Caco-2 (cell line): ENCODE data around the gene CTNND2. TPM values are rescaled to one million over a fixed set of nuclear protein-coding genes. Genes with fewer than 3 reads are reported as not detected.

Experiments
- BruUV-seq: library from RNA; stranded (reverse); fragments of 400-500 nt; replicated peaks from 2 replicates; lab custom pipeline; 2021; lab: Mats Ljungman, UMichigan
- CTCF ChIA-PET: fragments of 300-600 bp; sonication (Branson Sonifier 250); formaldehyde crosslinking; loops from one replicate; lab custom pipeline; 2022; ENCODE audit warnings: antibody characterized with exemption; lab: Charles Lee
- POLR2A ChIA-PET: fragments of 300-600 bp; sonication (Branson Sonifier 250); formaldehyde crosslinking; loops from one replicate; lab custom pipeline; 2022; ENCODE audit warnings: antibody characterized with exemption; lab: Charles Lee
- DNase-seq, 2 experiments: peaks; one replicate each; pipeline versions ENCODE4 v3.0.0 to v3.0.0-alpha.2; 2020 to 2022
- H3K27me3 ChIP-seq: replicated peaks from 2 replicates; pipeline ENCODE4 v1.6.0; 2011; ENCODE audit warnings: low read length; ENCODE audit not compliant: control insufficient read depth, insufficient read depth
- H3K36me3 ChIP-seq: 2 replicates; pipeline ENCODE4 v1.5.1; 2011; ENCODE audit warnings: low read length; ENCODE audit not compliant: control insufficient read depth, insufficient read depth
- H3K4me1 ChIP-seq: fragments of 250-450 bp; sonication (Bioruptor Pico); 2 replicates; pipeline ENCODE4 v1.5.1; 2020; ENCODE audit warnings: mild to moderate bottlenecking
- H3K4me3 ChIP-seq: 2 replicates; pipeline ENCODE4 v1.5.1; 2011; ENCODE audit warnings: low read depth, mild to moderate bottlenecking, control low read depth, low read length
- H3K9me3 ChIP-seq: fragments of 250-450 bp; sonication (Bioruptor Pico); 2 replicates; pipeline ENCODE4 v1.5.1; 2020; ENCODE audit warnings: mild to moderate bottlenecking, moderate library complexity
- H3K27ac Mint-ChIP-seq: one replicate; pipeline ENCODE4 v1.8.0; 2022; ENCODE audit warnings: mixed read lengths; ENCODE audit not compliant: unreplicated experiment
- H3K27me3 Mint-ChIP-seq: one replicate; pipeline ENCODE4 v1.8.0; 2022; ENCODE audit warnings: mixed read lengths; ENCODE audit not compliant: insufficient read depth, unreplicated experiment
- H3K36me3 Mint-ChIP-seq: one replicate; pipeline ENCODE4 v1.8.0; 2022; ENCODE audit warnings: mild to moderate bottlenecking, mixed read lengths; ENCODE audit not compliant: insufficient read depth, unreplicated experiment
- H3K4me1 Mint-ChIP-seq: one replicate; pipeline ENCODE4 v1.8.0; 2022; ENCODE audit warnings: low read depth, mixed read lengths; ENCODE audit not compliant: unreplicated experiment
- H3K4me3 Mint-ChIP-seq: one replicate; pipeline ENCODE4 v1.8.0; 2022; ENCODE audit warnings: mild to moderate bottlenecking, moderate library complexity, mixed read lengths; ENCODE audit not compliant: unreplicated experiment
- H3K9me3 Mint-ChIP-seq: one replicate; pipeline ENCODE4 v1.8.0; 2022; ENCODE audit warnings: mixed read lengths; ENCODE audit not compliant: unreplicated experiment
- CTCF ChIP-seq, 2 experiments: fragments of 200-600 bp in 1 of 2; IDR thresholded peaks; 1 replicate in 1 of 2; 2 replicates in 1 of 2; pipeline versions ENCODE4 v1.5.1 to v1.8.0; 2011 to 2022; ENCODE audit warnings: antibody characterized with exemption in 1 of 2, control low read depth in 1 of 2, inconsistent platforms in 1 of 2, low read depth in 1 of 2, low read length in 1 of 2, mild to moderate bottlenecking in 1 of 2, moderate library complexity in 1 of 2; ENCODE audit not compliant: insufficient read depth in 1 of 2, severe bottlenecking in 1 of 2, unreplicated experiment in 1 of 2
- intact Hi-C: fragments of 100-400 bp; cut with micrococcal nuclease; formaldehyde crosslinking; loops from one replicate; pipeline ENCODE4 v1.10.0; 2022; ENCODE audit not compliant: unreplicated experiment
- total RNA-seq: library from RNA; stranded (reverse); gene quantifications from 2 replicates; pipeline ENCODE4 v1.2.3, GENCODE V29; 2022

Gene CTNND2
- total RNA-seq, 1 experiment from 2014 or later = 0.32 TPM

DNA sequence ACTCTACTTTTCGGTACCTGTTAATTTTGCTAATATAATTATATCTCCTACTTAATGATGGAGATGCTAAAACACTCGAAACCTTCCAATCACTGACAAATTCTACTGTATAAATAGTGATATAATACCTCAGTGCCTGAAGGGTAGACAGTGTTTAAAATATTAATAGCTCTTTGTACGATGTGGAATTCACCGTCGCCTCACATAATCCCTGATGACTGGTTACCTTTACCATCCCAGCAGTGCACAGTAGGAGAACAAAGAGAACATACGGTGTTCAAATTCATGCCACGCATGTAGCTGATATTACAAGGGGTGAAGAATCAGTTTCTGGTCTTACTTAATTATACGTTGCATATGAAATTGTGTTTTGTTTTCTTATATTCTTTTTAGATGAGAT is 506.7 kb downstream of the CTNND2 start:
- Histone ChIP-seq H3K27me3 (no peaks in the 10 kb centered on the region), H3K4me3 (no peak overlapping the region), H3K36me3 (no peaks in the 10 kb centered on the region), H3K4me1 (no peaks in the 10 kb centered on the region), H3K9me3 (no peaks in the 10 kb centered on the region)
- Mint-ChIP-seq H3K9me3 (peaks cover 6% of the 10 kb centered on the region), H3K27me3 (no peaks in the 10 kb centered on the region), H3K27ac (no peak overlapping the region), H3K36me3 (no peaks in the 10 kb centered on the region), H3K4me3 (no peak overlapping the region), H3K4me1 (no peaks in the 10 kb centered on the region)
- no peak for TF ChIP-seq CTCF (IDR thresholded peaks at IDR 0.05; ENCODE audit: insufficient read depth in 1 of 2, low read depth in 1 of 2, low read length in 1 of 2, severe bottlenecking in 1 of 2, unreplicated experiment in 1 of 2)
- DNase-seq = no peak
- ChIA-PET CTCF (no interaction called here), POLR2A (interaction anchor here (0.6 kb wide), 1 partner anchor 89 kb away, joined by 3 read pairs; no protein-coding TSS in a partner anchor)
- intact Hi-C loops = no loop called here
- BruUV-seq = no TSS peak

DNA sequence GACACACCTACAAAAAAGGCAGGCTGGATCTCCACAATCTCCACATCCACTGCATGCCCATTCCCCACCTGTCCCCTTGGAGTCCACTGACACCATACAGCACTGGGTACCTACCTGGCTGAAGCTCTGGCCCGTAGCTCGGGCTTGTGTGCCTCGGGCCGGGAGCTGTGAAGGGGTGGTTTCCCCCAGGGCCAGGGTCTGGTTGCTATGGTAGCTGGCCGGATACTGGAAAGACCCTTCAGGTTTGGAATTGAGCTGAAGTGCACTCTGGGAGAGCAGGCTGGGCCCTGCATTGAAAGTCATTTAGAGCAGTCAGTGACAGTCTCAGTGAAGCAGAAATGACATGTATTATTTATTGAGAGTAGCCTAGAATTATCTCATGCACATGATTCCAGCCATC is 507.3 kb downstream of the CTNND2 start:
- H3K36me3 ChIP-seq = no peaks in the 10 kb centered on the region
- Mint-ChIP-seq H3K36me3 (no peaks in the 10 kb centered on the region), H3K4me3 (no peak overlapping the region), H3K9me3 (peaks cover 6% of the 10 kb centered on the region), H3K27ac (no peak overlapping the region), H3K4me1 (no peaks in the 10 kb centered on the region), H3K27me3 (no peaks in the 10 kb centered on the region)
- H3K27me3 ChIP-seq = no peaks in the 10 kb centered on the region
- intact Hi-C loops = no loop called here
- TF ChIP-seq CTCF (IDR thresholded peaks at IDR 0.05; ENCODE audit: insufficient read depth in 1 of 2, low read depth in 1 of 2, low read length in 1 of 2, severe bottlenecking in 1 of 2, unreplicated experiment in 1 of 2) = no peak
- no peaks in the 10 kb centered on the region for H3K4me1 ChIP-seq
- BruUV-seq = no TSS peak
- CTCF ChIA-PET = no interaction called here
- no peaks in the 10 kb centered on the region for H3K9me3 ChIP-seq
- no peak overlapping the region for H3K4me3 ChIP-seq
- DNase-seq = no peak
- POLR2A ChIA-PET = interaction anchor here (0.6 kb wide), 1 partner anchor 89 kb away, joined by 3 read pairs; no protein-coding TSS in a partner anchor

DNA sequence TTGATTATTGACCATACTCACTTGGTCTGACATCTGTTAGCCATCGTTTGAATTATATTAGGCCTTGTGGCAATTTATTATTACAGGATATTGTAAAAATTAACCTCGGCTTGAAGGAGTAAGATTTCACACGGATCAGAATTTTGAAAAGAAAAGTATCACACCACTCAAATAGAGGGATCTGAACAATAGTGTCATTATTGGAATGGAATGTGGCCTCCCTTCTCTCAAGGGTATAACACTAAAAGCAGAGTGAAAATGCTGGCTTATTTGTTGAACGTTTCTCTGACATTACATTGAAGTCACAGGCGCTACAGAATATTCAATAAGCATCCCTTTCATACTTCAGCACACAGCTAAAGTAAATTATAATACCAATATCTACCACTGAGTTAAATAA is 509.3 kb downstream of the CTNND2 start:
- no peak for TF ChIP-seq CTCF (IDR thresholded peaks at IDR 0.05; ENCODE audit: insufficient read depth in 1 of 2, low read depth in 1 of 2, low read length in 1 of 2, severe bottlenecking in 1 of 2, unreplicated experiment in 1 of 2)
- H3K27me3 Mint-ChIP-seq = no peaks in the 10 kb centered on the region
- H3K9me3 Mint-ChIP-seq = peaks cover 6% of the 10 kb centered on the region
- no peak overlapping the region for H3K27ac Mint-ChIP-seq
- Histone ChIP-seq H3K36me3 (no peaks in the 10 kb centered on the region), H3K4me3 (no peak overlapping the region), H3K4me1 (no peaks in the 10 kb centered on the region), H3K27me3 (no peaks in the 10 kb centered on the region), H3K9me3 (no peaks in the 10 kb centered on the region)
- intact Hi-C loops = no loop called here
- no peak for DNase-seq
- no peak overlapping the region for H3K4me3 Mint-ChIP-seq
- CTCF ChIA-PET = no interaction called here
- no TSS peak for BruUV-seq
- no peaks in the 10 kb centered on the region for H3K36me3 Mint-ChIP-seq
- POLR2A ChIA-PET = no interaction called here
- H3K4me1 Mint-ChIP-seq = no peaks in the 10 kb centered on the region
